Measurements from ENCODE around the gene PVALEF.

PVALEF gene

GRCh38 chr17:81169870-81170309 is 4.6 kb downstream of the PVALEF start:
- Histone ChIP-seq H3K9me3 (ENCODE audit: insufficient read depth, low read depth, low read length) (no peaks in the 10 kb centered on the region), H3K4me1 (ENCODE audit: insufficient read depth, low read length) (no peaks in the 10 kb centered on the region), H3K27ac (ENCODE audit: low read length) (no peak overlapping the region), H3K27me3 (ENCODE audit: insufficient read depth, low read length) (peaks cover 19% of the 10 kb centered on the region), H3K36me3 (ENCODE audit: insufficient read depth, low read depth, low read length) (no peaks in the 10 kb centered on the region), H3K9ac (ENCODE audit: low read depth, low read length) (no peak overlapping the region), H3K4me3 (ENCODE audit: low read length) (no peak overlapping the region)

- Histone ChIP-seq H3K9ac (ENCODE audit: low read depth, low read length) (no peak overlapping the region), H3K9me3 (ENCODE audit: insufficient read depth, low read depth, low read length) (no peaks in the 10 kb centered on the region), H3K4me3 (ENCODE audit: low read length) (no peak overlapping the region), H3K27me3 (ENCODE audit: insufficient read depth, low read length) (peaks cover 19% of the 10 kb centered on the region), H3K36me3 (ENCODE audit: insufficient read depth, low read depth, low read length) (no peaks in the 10 kb centered on the region), H3K27ac (ENCODE audit: low read length) (no peak overlapping the region), H3K4me1 (ENCODE audit: insufficient read depth, low read length) (no peaks in the 10 kb centered on the region)
These were observed 5.6 kb downstream of the PVALEF start for GRCh38 chr17:81170727-81171494.

GRCh38 chr17:81171941-81172340 is 6.6 kb downstream of the PVALEF start:
- no peak overlapping the region for H3K9ac ChIP-seq (ENCODE audit: low read depth, low read length)
- H3K27me3 ChIP-seq (ENCODE audit: insufficient read depth, low read length) = peaks cover 14% of the 10 kb centered on the region
- H3K4me1 ChIP-seq (ENCODE audit: insufficient read depth, low read length) = no peaks in the 10 kb centered on the region
- H3K27ac ChIP-seq (ENCODE audit: low read length) = no peak overlapping the region
- no peak overlapping the region for H3K4me3 ChIP-seq (ENCODE audit: low read length)
- no peaks in the 10 kb centered on the region for H3K36me3 ChIP-seq (ENCODE audit: insufficient read depth, low read depth, low read length)
- no peaks in the 10 kb centered on the region for H3K9me3 ChIP-seq (ENCODE audit: insufficient read depth, low read depth, low read length)

GRCh38 chr17:81173052-81173761 is 7.9 kb downstream of the PVALEF start:
- H3K27ac ChIP-seq (ENCODE audit: low read length) = no peak overlapping the region
- H3K9me3 ChIP-seq (ENCODE audit: insufficient read depth, low read depth, low read length) = no peaks in the 10 kb centered on the region
- no peaks in the 10 kb centered on the region for H3K4me1 ChIP-seq (ENCODE audit: insufficient read depth, low read length)
- no peak overlapping the region for H3K9ac ChIP-seq (ENCODE audit: low read depth, low read length)
- no peak overlapping the region for H3K4me3 ChIP-seq (ENCODE audit: low read length)
- 0 out of 2 replicates have a peak, but pooled peaks cover under 1% of the 10 kb centered on the region for H3K27me3 ChIP-seq (ENCODE audit: insufficient read depth, low read length)
- no peaks in the 10 kb centered on the region for H3K36me3 ChIP-seq (ENCODE audit: insufficient read depth, low read depth, low read length)

- no peak overlapping the region for H3K4me3 ChIP-seq (ENCODE audit: low read length)
- no peak overlapping the region for H3K27ac ChIP-seq (ENCODE audit: low read length)
These were observed 8.5 kb downstream of the PVALEF start for GRCh38 chr17:81173762-81174155.

GRCh38 chr17:81176666-81177065 is 11.4 kb downstream of the PVALEF start:
- H3K4me1 ChIP-seq (ENCODE audit: insufficient read depth, low read length) = no peaks in the 10 kb centered on the region
- no peak overlapping the region for H3K27ac ChIP-seq (ENCODE audit: low read length)
- H3K9me3 ChIP-seq (ENCODE audit: insufficient read depth, low read depth, low read length) = no peaks in the 10 kb centered on the region
- no peak overlapping the region for H3K9ac ChIP-seq (ENCODE audit: low read depth, low read length)
- no peaks in the 10 kb centered on the region for H3K36me3 ChIP-seq (ENCODE audit: insufficient read depth, low read depth, low read length)
- no peak overlapping the region for H3K4me3 ChIP-seq (ENCODE audit: low read length)
- H3K27me3 ChIP-seq (ENCODE audit: insufficient read depth, low read length) = no peaks in the 10 kb centered on the region

More at GRCh38 chr17:81173762-81174155, 8.5 kb downstream of the PVALEF start:
- H3K36me3 ChIP-seq (ENCODE audit: insufficient read depth, low read depth, low read length) = no peaks in the 10 kb centered on the region
- H3K9me3 ChIP-seq (ENCODE audit: insufficient read depth, low read depth, low read length) = no peaks in the 10 kb centered on the region
- no peaks in the 10 kb centered on the region for H3K27me3 ChIP-seq (ENCODE audit: insufficient read depth, low read length)
- no peaks in the 10 kb centered on the region for H3K4me1 ChIP-seq (ENCODE audit: insufficient read depth, low read length)
- H3K9ac ChIP-seq (ENCODE audit: low read depth, low read length) = no peak overlapping the region

GRCh38 chr17:81178136-81179091 is 13.1 kb downstream of the PVALEF start:
- Histone ChIP-seq H3K4me3 (ENCODE audit: low read length) (no peak overlapping the region), H3K27ac (ENCODE audit: low read length) (no peak overlapping the region), H3K27me3 (ENCODE audit: insufficient read depth, low read length) (no peaks in the 10 kb centered on the region), H3K9ac (ENCODE audit: low read depth, low read length) (no peak overlapping the region), H3K4me1 (ENCODE audit: insufficient read depth, low read length) (no peaks in the 10 kb centered on the region), H3K36me3 (ENCODE audit: insufficient read depth, low read depth, low read length) (no peaks in the 10 kb centered on the region), H3K9me3 (ENCODE audit: insufficient read depth, low read depth, low read length) (no peaks in the 10 kb centered on the region)

GRCh38 chr17:81179220-81179619 is 13.9 kb downstream of the PVALEF start:
- Histone ChIP-seq H3K9ac (ENCODE audit: low read depth, low read length) (no peak overlapping the region), H3K4me1 (ENCODE audit: insufficient read depth, low read length) (no peaks in the 10 kb centered on the region), H3K27ac (ENCODE audit: low read length) (no peak overlapping the region), H3K36me3 (ENCODE audit: insufficient read depth, low read depth, low read length) (no peaks in the 10 kb centered on the region), H3K9me3 (ENCODE audit: insufficient read depth, low read depth, low read length) (no peaks in the 10 kb centered on the region), H3K27me3 (ENCODE audit: insufficient read depth, low read length) (no peaks in the 10 kb centered on the region), H3K4me3 (ENCODE audit: low read length) (no peak overlapping the region)

- H3K27ac ChIP-seq (ENCODE audit: low read length) = no peak overlapping the region
These were observed 14.6 kb downstream of the PVALEF start for GRCh38 chr17:81179861-81180260.

GRCh38 chr17:81180836-81181810 is 15.8 kb downstream of the PVALEF start:
- Histone ChIP-seq H3K9ac (ENCODE audit: low read depth, low read length) (no peak overlapping the region), H3K27ac (ENCODE audit: low read length) (no peak overlapping the region), H3K4me1 (ENCODE audit: insufficient read depth, low read length) (no peaks in the 10 kb centered on the region), H3K4me3 (ENCODE audit: low read length) (no peak overlapping the region), H3K9me3 (ENCODE audit: insufficient read depth, low read depth, low read length) (no peaks in the 10 kb centered on the region), H3K27me3 (ENCODE audit: insufficient read depth, low read length) (no peaks in the 10 kb centered on the region), H3K36me3 (ENCODE audit: insufficient read depth, low read depth, low read length) (no peaks in the 10 kb centered on the region)

More at GRCh38 chr17:81179861-81180260, 14.6 kb downstream of the PVALEF start:
- H3K36me3 ChIP-seq (ENCODE audit: insufficient read depth, low read depth, low read length) = no peaks in the 10 kb centered on the region
- no peaks in the 10 kb centered on the region for H3K4me1 ChIP-seq (ENCODE audit: insufficient read depth, low read length)
- H3K9me3 ChIP-seq (ENCODE audit: insufficient read depth, low read depth, low read length) = no peaks in the 10 kb centered on the region
- no peaks in the 10 kb centered on the region for H3K27me3 ChIP-seq (ENCODE audit: insufficient read depth, low read length)
- H3K4me3 ChIP-seq (ENCODE audit: low read length) = no peak overlapping the region
- H3K9ac ChIP-seq (ENCODE audit: low read depth, low read length) = no peak overlapping the region
